Stimulated activated CD8-positive, alpha-beta memory T cell treated with anti-CD3 and anti-CD28 coated beads, Interleukin-15, amount 100 ng/mL, for 4 hours (primary cell): ENCODE results near the gene FLVCR2.
A peak's percentile ranks its signal among the peaks of the same experiment; 100 is the strongest.

Source experiments
- DNase-seq, 2 donors: peaks; one replicate each; pipeline ENCODE4 v3.0.0-alpha.2; 2020; ENCODE audit warnings: low read depth in 2 of 2

The FLVCR2 gene

DNA sequence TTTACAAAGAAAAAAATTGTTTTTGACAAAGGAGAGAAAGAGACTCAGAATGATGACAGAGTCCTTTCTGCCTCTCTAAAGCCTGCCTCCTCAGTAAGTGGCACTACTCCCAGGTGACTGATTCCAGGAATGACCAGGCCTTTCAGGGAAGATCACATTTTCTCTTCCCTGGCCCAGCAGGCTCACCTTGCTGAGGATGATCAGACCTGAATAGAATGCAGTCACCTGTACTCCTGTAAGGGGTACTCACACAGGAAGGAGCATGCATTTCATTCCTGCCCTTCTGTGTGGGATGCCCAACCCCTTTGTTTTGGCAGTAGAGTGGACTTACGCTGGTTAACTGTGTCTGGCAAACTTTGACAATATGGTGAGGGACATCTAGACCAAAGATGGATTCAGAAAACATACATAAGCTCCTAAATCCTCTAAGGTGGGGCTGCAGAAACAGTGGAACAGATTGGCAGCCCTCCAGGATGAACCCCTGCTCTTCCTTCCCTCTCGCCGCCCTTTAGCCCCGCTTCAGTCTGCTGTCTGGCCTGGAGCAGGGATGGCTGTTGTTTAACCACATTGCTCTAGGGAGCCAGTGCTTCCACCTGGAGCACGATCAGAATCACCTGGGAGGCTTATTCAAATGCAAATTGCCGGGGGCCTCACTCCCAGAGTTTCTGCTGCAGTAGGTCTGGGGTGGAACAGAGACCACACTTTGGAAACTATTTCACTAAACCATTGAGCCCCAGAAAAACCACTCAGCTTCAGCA lies 52.5 kb downstream of the FLVCR2 start:
- no peak for DNase-seq

DNA sequence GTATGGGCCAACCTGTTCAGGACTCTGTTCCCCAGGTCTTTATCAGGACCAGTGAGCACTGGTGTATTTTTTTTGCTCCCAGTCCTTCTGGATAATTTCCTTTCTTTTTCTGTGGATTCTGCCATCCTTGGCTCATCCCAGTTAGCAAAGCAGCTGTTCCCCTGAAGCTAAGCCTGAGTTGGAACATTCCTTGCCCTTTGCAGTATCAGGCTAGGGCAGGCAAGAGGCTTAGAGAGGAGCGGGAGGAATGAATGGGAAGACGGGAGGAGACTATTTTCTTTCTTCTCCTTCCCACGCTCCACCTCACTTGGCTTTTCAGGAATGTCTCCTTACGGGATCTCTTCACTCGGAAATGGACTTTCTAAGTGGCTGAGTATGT lies 53.0 kb downstream of the FLVCR2 start:
- DNase-seq = no peak

DNA sequence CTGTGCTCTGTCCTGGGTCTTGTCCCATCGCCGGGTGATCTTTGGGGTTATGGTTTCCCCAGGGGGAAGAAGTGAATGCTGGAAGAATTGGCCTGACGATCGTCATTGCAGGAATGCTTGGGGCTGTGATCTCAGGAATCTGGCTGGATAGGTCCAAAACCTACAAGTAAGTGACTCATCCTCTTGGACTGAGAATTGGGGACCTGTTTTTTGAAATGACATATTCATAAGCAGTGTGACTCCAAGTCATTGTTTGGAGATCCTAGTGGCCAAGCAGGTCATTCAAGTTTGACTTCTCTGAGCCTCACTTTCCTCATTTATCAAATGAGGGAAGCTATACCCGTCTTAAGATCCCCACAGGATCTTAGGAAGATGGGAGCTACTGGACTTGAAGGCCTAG lies 56.4 kb downstream of the FLVCR2 start:
- DNase-seq = no peak

GRCh38 chr14:75636100-75636692 lies 57.8 kb downstream of the FLVCR2 start:
- DNase-seq = no peak

DNA sequence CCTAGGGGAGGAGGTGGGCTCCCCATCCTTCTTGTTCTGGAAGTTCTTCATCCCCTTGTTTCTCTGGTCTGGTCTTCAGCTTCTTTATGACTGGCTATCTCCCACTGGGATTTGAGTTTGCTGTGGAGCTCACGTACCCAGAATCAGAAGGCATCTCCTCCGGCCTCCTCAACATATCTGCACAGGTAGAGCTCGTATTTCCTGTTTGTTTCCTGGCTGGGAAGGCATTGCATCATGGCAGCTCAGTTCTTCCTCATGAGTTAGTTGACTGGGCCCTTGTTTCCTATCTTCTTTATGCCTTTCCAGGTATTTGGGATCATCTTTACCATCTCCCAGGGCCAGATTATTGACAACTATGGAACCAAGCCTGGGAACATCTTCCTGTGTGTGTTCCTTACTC lies 62.5 kb downstream of the FLVCR2 start:
- no peak for DNase-seq

- DNase-seq = no peak
These were observed 65.6 kb downstream of the FLVCR2 start for GRCh38 chr14:75643985-75644384.

DNA sequence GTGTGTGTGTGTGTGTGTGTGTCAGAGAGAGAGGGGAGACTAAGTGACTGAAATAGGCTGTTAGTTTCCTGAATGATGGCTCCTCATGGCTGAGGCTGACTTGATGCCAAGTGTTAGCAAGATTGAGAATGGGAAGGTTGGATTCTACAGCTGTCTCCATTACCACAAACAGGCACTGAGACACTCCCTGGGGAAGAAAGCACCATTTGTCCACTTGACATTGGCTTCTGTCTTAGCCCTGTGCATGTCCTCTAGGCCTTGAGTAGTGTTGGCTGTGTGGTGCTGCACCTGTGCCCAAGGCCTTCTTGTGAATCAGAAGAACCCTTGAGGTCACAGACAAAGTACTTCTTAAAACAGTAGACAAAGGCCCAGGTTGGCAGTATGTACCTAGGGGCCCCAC lies 66.6 kb downstream of the FLVCR2 start:
- no peak for DNase-seq

- no peak for DNase-seq
These were observed 68.3 kb downstream of the FLVCR2 start for GRCh38 chr14:75646762-75647161.

- DNase-seq = no peak
These were observed 69.2 kb downstream of the FLVCR2 start for GRCh38 chr14:75647640-75648039.

GRCh38 chr14:75648066-75648838 lies 69.8 kb downstream of the FLVCR2 start:
- no peak for DNase-seq

DNA sequence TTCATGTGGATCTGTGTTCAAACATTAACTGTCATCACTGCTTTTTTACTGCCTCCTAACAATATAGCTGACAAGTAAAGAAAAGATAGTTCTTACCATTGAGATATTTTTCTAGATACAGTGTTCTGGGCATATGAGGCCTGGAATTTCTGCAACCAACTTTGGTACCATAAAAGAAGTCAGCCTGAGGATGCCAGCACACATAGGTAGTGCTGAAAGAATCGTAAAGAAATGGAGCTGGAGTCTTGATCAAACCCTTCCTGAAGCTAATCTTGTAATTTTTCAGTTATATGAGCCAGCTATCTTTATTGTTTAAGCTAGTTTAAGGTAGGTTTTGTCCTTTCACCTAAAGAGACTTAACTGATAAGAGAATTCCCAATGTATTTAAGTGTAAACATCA lies 70.9 kb downstream of the FLVCR2 start:
- DNase-seq = no peak

DNA sequence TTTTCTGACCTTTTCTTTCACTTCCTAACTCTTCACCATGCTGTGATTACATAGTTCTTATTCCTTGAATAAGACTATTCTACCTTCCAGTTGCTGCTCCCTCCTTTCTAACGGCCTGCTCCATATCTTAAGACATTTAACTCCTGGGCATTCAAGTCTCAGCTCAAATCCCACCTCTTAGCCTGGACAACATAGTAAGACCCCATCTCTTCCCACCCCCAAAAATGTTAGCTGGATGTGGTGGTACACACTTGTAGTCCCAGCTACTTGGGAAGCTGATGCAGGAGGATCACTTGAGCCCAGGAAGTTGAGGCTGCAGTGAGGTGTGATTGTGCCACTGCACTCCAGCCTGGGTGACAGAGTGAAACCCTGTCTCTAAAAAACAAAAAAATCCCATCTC lies 71.4 kb downstream of the FLVCR2 start:
- DNase-seq = no peak

GRCh38 chr14:75650253-75651058 lies 72.0 kb downstream of the FLVCR2 start:
- DNase-seq = no peak

- no peak for DNase-seq
These were observed 75.1 kb downstream of the FLVCR2 start for GRCh38 chr14:75653563-75653962.

DNA sequence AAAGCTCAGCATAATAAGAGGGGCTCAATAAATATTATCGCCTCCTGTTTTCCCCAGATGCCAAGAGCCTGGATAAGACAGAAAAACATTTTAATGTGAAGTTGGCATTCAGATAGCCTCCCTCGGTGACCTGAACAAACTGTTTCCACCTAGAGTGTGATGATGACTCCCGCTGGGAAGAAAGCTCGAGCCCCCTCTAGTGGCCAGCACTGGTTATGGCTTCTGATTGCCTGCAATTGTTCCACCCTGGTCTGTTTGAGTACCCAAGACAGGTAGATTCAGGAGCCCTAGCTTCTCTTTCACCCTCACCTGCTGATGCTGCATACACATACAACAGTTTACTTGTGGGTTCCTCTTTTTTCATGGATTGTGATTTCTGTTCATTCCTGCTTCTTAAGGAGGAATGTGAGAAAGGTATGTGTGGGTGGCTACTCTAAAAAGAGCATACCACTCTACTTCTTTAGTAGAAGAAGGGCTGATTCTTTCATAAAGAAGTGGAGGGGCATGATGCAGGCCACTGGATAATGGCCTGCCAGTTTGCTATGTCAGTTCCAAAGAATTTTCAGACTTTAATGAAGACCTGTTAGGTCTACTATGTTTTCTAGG lies 75.8 kb downstream of the FLVCR2 start:
- DNase-seq = peak; percentile 56 to 60

- no peak for DNase-seq
These were observed 76.8 kb downstream of the FLVCR2 start for GRCh38 chr14:75655235-75655634.

DNA sequence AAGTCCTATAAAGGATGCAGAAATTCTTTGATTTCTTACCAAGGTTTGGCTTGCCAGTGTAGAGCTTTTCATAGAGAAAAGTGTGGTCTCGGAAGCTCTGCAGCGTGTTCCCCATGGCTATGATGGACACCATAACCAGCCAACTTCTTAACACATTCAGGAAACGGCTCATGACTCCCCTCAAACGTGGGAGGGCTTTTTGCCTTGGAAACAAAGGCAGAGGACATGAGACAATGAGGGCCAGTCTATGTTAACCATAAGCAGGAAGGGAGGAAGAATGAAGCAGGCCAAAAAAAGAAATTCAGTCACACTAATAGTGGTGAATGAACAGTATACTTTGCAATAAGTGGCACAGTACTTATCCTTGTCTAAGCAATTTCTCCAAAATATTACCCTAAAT lies 78.9 kb downstream of the FLVCR2 start:
- DNase-seq = no peak

- DNase-seq = no peak
These were observed 80.5 kb downstream of the FLVCR2 start for GRCh38 chr14:75658957-75659356.

DNA sequence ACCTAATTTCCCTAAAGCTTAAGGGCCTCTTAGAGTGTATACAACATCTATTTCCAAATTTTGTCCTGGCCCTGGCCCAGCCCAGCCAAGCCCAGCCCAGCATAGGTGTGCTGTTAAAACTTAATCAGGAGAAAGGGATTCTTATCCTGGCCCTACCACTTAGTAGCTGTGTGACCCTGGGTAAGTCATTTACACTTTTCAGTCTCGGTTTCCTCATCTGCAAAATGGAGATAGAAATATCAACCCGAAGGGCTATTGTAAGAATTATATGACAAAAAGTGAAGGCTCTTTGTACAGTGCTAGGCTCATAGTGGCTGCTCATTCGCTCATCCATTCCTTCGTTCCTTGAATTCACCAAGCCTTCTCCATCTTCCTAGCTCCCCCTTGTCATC lies 81.8 kb downstream of the FLVCR2 start:
- DNase-seq = no peak

GRCh38 chr14:75660630-75661498 lies 82.4 kb downstream of the FLVCR2 start, which contains the start of the genes ERG28 and TTLL5:
Gene ERG28, minus strand, starts transcription at chr14:75660876. Its CDS starts 3,374 bp downstream, at chr14:75657502.
Gene TTLL5, plus strand, starts transcription at chr14:75661246. Its CDS starts 1,904 bp downstream, at chr14:75663150.
- DNase-seq = peak; percentile 91 to 93

GRCh38 chr14:75661499-75661814 lies 83.0 kb downstream of the FLVCR2 start:
- no peak for DNase-seq
